Measurements from ENCODE around the gene ASXL2. TPM values are rescaled to one million over a fixed set of nuclear protein-coding genes. Genes with fewer than 3 reads are reported as not detected.

Gene ASXL2
- 9.9 and 16.8 TPM in 2 replicates for total RNA-seq

GRCh38 chr2:25878361-25879132 is at the start of gene ASXL2:
ASXL2 (minus strand) TSS chr2:25878487; CDS start chr2:25878222, 265 bp downstream.

Small RNA genes within 50 kb of the gene (small RNA-seq; reads per million reads assigned to genes)
- not detected for gene NDUFB4P4
- gene RF00019 = not detected

Other genes with a start within 250 kb of the ASXL2 start
- gene DTNB, start 204.9 kb downstream of the ASXL2 start, total RNA-seq = 8.5 and 10.2 TPM in 2 replicates
- gene KIF3C, start 104.0 kb upstream of the ASXL2 start, total RNA-seq = 7.7 and 8.4 TPM in 2 replicates
- 109 and 111 TPM in 2 replicates for gene RAB10, start 155.6 kb upstream of the ASXL2 start, total RNA-seq

Data from subcutaneous preadipocyte (primary cell).